ENCODE results near the gene SECISBP2. TPM values are rescaled to one million over a fixed set of nuclear protein-coding genes. Genes with fewer than 3 reads are reported as not detected.

The SECISBP2 gene
- total RNA-seq, 2 donors from 2014 or later: 54.7 to 65.6 TPM

- intact Hi-C loops (cut with DNase I): no loop called here
- ATAC-seq (no peak), DNase-seq (no peak)
- Histone ChIP-seq H3K36me3 (replicated peaks in 1 of 2; ENCODE audit: insufficient read depth in 1 of 2, low read depth in 2 of 2) (peaks cover 0 to 4% of the 10 kb centered on the region in 2 donors), H3K9me3 (no peaks in the 10 kb centered on the region), H3K27me3 (no peaks in the 10 kb centered on the region), H3K27ac (no peak overlapping the region), H3K4me1 (no peaks in the 10 kb centered on the region), H3K4me3 (no peak overlapping the region)
- WGBS, 2 donors: 83 to 89% methylated on average over 19 to 22 of the region's 26 CpGs
- TF ChIP-seq POLR2A (IDR thresholded peaks at IDR 0.05) (no peak), CTCF (IDR thresholded peaks at IDR 0.05) (no peak)
Observed at GRCh38 chr9:89380437-89381307, 62.4 kb downstream of the SECISBP2 start.

- Histone ChIP-seq H3K27me3 (no peaks in the 10 kb centered on the region), H3K4me3 (no peak overlapping the region), H3K4me1 (no peaks in the 10 kb centered on the region), H3K36me3 (replicated peaks in 1 of 2; ENCODE audit: insufficient read depth in 1 of 2, low read depth in 2 of 2) (peaks cover 0 to 7% of the 10 kb centered on the region in 2 donors), H3K9me3 (no peaks in the 10 kb centered on the region), H3K27ac (no peak overlapping the region)
- DNase-seq: no peak
- no peak for ATAC-seq
- TF ChIP-seq CTCF (IDR thresholded peaks at IDR 0.05) (no peak), POLR2A (IDR thresholded peaks at IDR 0.05) (no peak)
- WGBS, 2 donors: 74 to 100% methylated on average over 1 to 2 of the region's 4 CpGs
- intact Hi-C loops (cut with DNase I): no loop called here
Observed at GRCh38 chr9:89381308-89381609, 63.0 kb downstream of the SECISBP2 start.

GRCh38 chr9:89382026-89382986 lies 64.0 kb downstream of the SECISBP2 start:
- Histone ChIP-seq H3K27me3 (no peaks in the 10 kb centered on the region), H3K9me3 (no peaks in the 10 kb centered on the region), H3K4me3 (no peak overlapping the region), H3K36me3 (replicated peaks in 1 of 2; ENCODE audit: insufficient read depth in 1 of 2, low read depth in 2 of 2) (peaks cover 0 to 7% of the 10 kb centered on the region in 2 donors), H3K27ac (no peak overlapping the region), H3K4me1 (no peaks in the 10 kb centered on the region)
- 83 to 91% methylated on average over 22 to 26 of the region's 27 CpGs for WGBS, 2 donors
- no peak for TF ChIP-seq CTCF (IDR thresholded peaks at IDR 0.05)
- TF ChIP-seq POLR2A (IDR thresholded peaks at IDR 0.05): no peak
- intact Hi-C loops (cut with DNase I): no loop called here
- ATAC-seq (no peak), DNase-seq (no peak)

- Histone ChIP-seq H3K27ac (no peak overlapping the region), H3K4me3 (no peak overlapping the region), H3K27me3 (no peaks in the 10 kb centered on the region), H3K4me1 (no peaks in the 10 kb centered on the region), H3K36me3 (replicated peaks in 1 of 2; ENCODE audit: insufficient read depth in 1 of 2, low read depth in 2 of 2) (peaks cover 0 to 7% of the 10 kb centered on the region in 2 donors), H3K9me3 (no peaks in the 10 kb centered on the region)
- no peak for ATAC-seq
- no peak for TF ChIP-seq POLR2A (IDR thresholded peaks at IDR 0.05)
- TF ChIP-seq CTCF (IDR thresholded peaks at IDR 0.05): no peak
- DNase-seq: no peak
- 85 to 90% methylated on average over 15 to 16 of the region's 16 CpGs for WGBS, 2 donors
- intact Hi-C loops (cut with DNase I): no loop called here
Observed at GRCh38 chr9:89383030-89383720, 64.9 kb downstream of the SECISBP2 start.

Data from body of pancreas (tissue), 4 donors.